HL-60/S4 treated with phorbol 12-myristate 13-acetate at 8.2 ng/mL for 4 days and 3 days (cell line): Measurements from ENCODE around the gene ANAPC13.

ENCODE experiments used
- in situ Hi-C: fragments of 300-500 bp; cut with MboI; formaldehyde crosslinking; loops from 2 replicates; pipeline ENCODE4 v1.15.0; 2022; ENCODE audit warnings: low sequenced_read_pairs

Gene ANAPC13

DNA sequence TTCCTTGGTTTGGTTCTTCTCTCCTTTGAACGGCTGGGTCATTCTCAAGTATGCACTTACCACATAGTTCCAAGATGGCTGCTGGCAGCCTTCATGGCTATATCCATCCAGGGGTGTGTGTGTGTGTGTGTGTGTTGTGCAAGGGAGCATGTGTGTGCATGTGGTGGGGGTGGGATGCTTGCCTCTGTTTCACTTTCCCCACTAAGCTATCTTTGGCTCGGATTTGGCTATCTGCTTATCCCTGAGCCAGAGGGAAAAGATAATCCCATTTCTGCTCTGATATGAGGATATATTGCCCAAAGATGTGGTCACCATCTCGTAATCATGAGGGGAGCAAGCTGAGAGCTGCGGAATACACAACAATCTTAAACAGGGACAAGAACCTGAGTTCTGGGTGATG lies 26.2 kb downstream of the ANAPC13 start:
- in situ Hi-C loops, result no loop called here

- in situ Hi-C loops, result no loop called here
Measured at GRCh38 chr3:134458406-134458945, 27.3 kb downstream of the ANAPC13 start.

DNA sequence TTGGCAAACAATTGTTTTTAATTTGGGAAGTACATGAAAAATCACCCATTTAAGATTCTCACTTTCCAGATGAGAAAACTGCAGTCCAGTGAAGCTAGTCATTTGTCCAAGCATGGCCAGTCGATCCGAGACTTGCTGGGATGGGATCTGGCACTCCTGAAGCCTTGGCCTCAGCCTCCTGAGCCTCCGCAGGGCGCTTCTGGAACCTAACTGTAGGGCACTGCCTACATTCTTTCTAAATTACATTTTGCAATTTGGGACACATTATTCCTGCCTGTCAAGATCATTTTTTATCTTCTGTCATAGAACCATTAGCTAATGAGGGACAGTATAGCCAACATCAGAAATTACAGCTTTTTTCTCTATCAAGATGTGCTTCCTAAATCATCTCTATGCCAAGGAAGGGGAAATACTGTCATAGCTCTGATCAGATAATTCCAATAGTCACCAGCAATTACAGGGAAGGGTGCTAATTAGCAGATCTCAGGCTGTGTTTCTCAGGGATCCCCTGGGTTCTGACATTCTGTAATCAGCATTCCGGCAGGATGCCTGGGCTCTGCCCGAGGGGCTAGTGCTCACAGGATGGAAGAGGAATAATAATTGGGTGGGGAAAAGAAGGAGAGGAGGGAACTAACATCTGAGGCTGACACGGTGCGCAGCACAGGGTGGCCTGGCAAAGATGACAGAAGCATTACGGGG lies 28.3 kb downstream of the ANAPC13 start:
- in situ Hi-C loops, result no loop called here

- in situ Hi-C loops, result no loop called here
Measured at GRCh38 chr3:134453631-134454030, 32.2 kb downstream of the ANAPC13 start.

- in situ Hi-C loops, result no loop called here
Measured at GRCh38 chr3:134449951-134450350, 35.8 kb downstream of the ANAPC13 start.

GRCh38 chr3:134449277-134449676 lies 36.5 kb downstream of the ANAPC13 start:
- in situ Hi-C loops, result no loop called here

DNA sequence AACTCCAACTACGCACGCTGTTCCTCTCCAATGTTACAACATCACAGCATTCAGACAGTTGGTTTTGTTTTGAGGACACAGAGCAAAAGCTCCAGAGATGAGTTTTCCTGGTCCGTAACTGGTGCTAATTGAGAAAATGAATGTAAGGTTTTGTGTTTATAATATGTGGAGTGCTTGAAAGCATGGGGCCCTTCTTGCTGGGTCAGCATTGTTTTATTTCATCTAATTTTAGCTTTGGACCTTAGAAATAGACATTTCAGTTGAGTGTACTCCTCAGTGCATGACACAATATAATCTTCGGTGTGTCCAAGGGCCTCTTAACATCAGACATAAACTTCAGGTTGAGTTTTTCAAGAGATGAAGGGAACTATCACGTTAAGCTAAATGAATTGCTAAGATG lies 37.1 kb downstream of the ANAPC13 start:
- in situ Hi-C loops, result no loop called here

- in situ Hi-C loops, result no loop called here
Measured at GRCh38 chr3:134447351-134447750, 38.4 kb downstream of the ANAPC13 start.

- in situ Hi-C loops, result no loop called here
Measured at GRCh38 chr3:134446800-134447199, 39.0 kb downstream of the ANAPC13 start.

GRCh38 chr3:134445636-134446035 lies 40.1 kb downstream of the ANAPC13 start:
- in situ Hi-C loops, result no loop called here

- in situ Hi-C loops, result no loop called here
Measured at GRCh38 chr3:134445095-134445494, 40.7 kb downstream of the ANAPC13 start.

DNA sequence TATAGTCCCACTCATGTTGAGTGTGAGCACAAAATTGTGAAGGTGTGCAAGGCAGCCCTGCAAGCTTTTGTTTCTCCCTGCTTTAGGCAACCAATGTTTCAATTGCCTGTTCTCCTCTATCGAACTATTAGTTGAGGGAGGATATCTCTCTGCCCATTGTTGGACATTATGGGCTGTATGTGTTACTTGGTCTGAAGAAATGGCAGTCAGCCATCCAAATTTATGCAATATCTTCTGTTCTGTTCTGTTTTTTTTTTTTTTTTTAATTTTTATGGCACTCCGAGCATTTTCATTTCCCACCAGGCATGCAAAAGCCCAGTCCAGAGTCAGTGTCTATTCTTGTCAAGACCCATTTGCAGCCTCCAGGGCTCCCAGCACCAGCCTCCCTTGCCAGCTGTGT lies 44.0 kb downstream of the ANAPC13 start:
- in situ Hi-C loops, result no loop called here

GRCh38 chr3:134441321-134441720 lies 44.5 kb downstream of the ANAPC13 start:
- in situ Hi-C loops, result no loop called here

DNA sequence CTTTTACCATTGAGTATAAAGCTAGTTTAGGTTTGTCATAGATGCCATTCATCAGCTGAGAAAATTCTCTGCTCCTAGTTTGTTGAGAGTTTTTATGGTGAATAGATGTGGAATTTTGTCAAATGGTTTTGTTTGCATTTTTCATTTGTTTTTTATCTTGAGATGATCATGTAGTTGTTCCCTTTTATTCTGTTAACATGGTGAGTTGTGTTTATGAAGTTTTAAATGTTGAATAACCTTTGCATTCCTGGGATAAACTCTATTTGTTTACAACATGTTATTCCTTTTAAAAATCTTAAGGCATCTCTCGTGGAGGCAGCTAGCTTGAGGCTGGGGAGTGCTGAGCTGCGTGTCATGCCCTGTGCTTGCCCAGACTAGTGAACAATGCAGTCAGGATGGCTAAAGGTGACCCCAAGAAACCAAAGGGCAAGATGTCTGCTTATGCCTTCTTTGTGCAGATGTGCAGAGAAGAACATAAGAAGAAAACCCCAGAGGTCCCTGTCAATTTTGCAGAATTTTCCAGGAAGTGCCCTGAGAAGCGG lies 48.5 kb downstream of the ANAPC13 start:
- in situ Hi-C loops, result no loop called here

- in situ Hi-C loops, result no loop called here
Measured at GRCh38 chr3:134432236-134432635, 53.5 kb downstream of the ANAPC13 start.

GRCh38 chr3:134430950-134431445 lies 54.8 kb downstream of the ANAPC13 start:
- in situ Hi-C loops, result no loop called here

DNA sequence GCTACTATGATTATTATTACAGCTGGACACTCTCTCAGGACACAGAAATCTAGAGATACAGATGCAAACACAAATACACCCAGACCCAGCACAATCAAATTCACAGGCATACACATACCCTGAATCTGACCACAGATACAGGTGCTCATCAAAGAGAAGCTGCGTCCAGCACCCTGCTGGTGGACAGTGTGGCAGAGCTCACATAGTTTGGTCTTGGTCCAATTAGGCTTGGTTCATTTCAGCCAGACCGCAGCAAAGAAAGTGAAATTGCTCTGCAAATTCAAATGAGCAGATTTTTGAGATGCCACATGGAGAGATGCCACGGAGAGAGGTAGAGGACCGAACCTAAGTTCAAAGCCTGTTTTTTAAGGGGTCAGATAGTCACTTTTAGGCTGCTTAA lies 55.6 kb downstream of the ANAPC13 start:
- in situ Hi-C loops, result no loop called here

DNA sequence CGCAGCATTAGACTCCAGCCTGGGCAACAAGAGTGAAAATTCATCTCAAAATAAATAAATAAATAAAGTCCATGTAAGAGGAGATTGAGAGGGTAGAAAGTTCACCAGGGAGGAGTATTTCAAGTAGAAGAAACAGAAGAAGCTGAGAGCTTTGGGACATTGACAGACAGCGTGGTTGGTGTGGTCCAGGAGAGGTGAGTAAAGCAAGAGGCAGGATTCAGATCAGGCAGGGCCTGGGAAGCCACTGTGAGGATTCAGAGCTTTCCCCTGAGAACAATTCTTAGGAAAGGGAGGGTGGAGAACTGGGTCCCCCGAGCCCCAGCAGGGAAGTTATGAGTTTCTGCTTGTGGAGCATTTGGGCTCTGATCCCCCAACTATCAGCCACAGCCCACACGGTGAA lies 57.4 kb downstream of the ANAPC13 start:
- in situ Hi-C loops, result no loop called here
